ENCODE measurements around the gene RAB25.

DNA sequence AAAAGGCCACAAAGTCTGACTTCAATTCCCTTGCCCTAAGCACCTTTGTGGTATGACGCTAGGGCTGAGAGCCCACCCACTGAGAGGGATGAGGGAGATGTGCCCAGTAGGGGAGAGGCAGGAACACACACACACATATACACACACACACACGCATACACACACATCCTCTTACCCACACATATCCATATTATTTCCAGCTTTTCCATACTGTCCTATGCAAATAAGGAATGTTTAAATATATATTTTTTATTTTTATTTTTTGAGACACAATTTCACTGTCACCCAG, 3.0 kb downstream of the RAB25 start:
- TF ChIP-seq, protein P1, sequence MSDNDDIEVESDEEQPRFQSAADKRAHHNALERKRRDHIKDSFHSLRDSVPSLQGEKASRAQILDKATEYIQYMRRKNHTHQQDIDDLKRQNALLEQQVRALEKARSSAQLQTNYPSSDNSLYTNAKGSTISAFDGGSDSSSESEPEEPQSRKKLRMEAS (IDR thresholded peaks at IDR 0.05), result no peak
- TF ChIP-seq FOXJ3 (CRISPR knock-in tag; IDR thresholded peaks at IDR 0.05; ENCODE audit: borderline replicate concordance), result no peak
- no peak for TF ChIP-seq ZSCAN21 (CRISPR knock-in tag; IDR thresholded peaks at IDR 0.05; ENCODE audit: borderline replicate concordance)
- no peak for TF ChIP-seq ZNF777 (CRISPR knock-in tag; IDR thresholded peaks at IDR 0.05)
- TF ChIP-seq SP1 (IDR thresholded peaks at IDR 0.05), result no peak
- no peak for TF ChIP-seq SP1 (CRISPR knock-in tag; IDR thresholded peaks at IDR 0.05)
- TF ChIP-seq, protein P2, sequence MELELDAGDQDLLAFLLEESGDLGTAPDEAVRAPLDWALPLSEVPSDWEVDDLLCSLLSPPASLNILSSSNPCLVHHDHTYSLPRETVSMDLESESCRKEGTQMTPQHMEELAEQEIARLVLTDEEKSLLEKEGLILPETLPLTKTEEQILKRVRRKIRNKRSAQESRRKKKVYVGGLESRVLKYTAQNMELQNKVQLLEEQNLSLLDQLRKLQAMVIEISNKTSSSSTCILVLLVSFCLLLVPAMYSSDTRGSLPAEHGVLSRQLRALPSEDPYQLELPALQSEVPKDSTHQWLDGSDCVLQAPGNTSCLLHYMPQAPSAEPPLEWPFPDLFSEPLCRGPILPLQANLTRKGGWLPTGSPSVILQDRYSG (CRISPR knock-in tag; IDR thresholded peaks at IDR 0.05), result no peak
- no peak for TF ChIP-seq POLR2A (IDR thresholded peaks at IDR 0.05; ENCODE audit: insufficient read depth in 1 of 2, low read depth in 2 of 2, low read length in 2 of 2)
- no peak for TF ChIP-seq CTCF (CRISPR knock-in tag; IDR thresholded peaks at IDR 0.05)
